NCI-H1105 treated with DMSO at 0.1 percent for 48 hours (cell line): Measurements from ENCODE around the gene THOP1.
"Not testable (repeated sequence)": the region's sequence is repeated elsewhere in the genome, so short reads cannot be mapped to it uniquely, and the experiment has no call there.

Source experiments
- DNase-seq: peaks from one replicate; lab custom pipeline; 2025; lab: John Stamatoyannopoulos, UW

The THOP1 gene

GRCh38 chr19:2782936-2783780, 2.1 kb upstream of the THOP1 start, which contains the start of gene SGTA:
TSS of gene SGTA (minus strand) at chr19:2783273. CDS start at chr19:2769068, 14,205 bp downstream.
- DNase-seq = peak; percentile 99

- no peak for DNase-seq
Measured at GRCh38 chr19:2783781-2784145, 1.5 kb upstream of the THOP1 start.

DNA sequence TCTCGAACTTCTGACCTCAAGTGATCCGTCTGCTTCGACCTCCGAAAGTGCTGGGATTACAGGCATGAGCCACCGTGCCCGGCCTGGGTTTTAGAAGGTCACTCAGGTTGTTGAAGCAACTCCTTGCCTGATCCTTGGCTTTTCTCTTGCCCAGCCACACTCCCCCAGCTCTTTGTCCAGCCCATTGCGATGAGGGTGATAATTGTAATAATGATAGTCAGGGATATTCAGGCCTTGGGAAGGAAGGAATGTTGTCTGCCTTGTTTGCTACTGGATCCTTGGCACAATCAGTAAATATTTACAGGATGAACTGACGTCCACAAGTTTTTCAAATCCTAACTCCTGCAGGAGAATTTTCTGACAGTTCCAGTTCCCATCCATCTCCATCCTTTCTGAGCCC, 1.8 kb downstream of the THOP1 start:
- no peak for DNase-seq

GRCh38 chr19:2788237-2788636, 2.9 kb downstream of the THOP1 start:
- DNase-seq = no peak

DNA sequence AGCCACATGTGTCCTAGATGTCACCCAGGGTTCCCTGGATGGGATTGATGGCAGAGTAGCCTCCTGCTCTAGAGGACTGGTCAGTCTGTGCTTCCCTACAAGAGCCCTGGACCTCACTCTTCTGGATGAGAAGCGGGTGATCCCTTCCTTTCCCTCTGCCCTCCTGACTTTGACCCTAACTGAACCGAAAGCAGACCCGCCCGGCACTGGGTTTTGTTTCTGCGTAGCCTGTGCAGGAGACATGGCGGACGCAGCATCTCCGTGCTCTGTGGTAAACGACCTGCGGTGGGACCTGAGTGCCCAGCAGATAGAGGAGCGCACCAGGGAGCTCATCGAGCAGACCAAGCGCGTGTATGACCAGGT, 4.9 kb downstream of the THOP1 start:
- DNase-seq = no peak

DNA sequence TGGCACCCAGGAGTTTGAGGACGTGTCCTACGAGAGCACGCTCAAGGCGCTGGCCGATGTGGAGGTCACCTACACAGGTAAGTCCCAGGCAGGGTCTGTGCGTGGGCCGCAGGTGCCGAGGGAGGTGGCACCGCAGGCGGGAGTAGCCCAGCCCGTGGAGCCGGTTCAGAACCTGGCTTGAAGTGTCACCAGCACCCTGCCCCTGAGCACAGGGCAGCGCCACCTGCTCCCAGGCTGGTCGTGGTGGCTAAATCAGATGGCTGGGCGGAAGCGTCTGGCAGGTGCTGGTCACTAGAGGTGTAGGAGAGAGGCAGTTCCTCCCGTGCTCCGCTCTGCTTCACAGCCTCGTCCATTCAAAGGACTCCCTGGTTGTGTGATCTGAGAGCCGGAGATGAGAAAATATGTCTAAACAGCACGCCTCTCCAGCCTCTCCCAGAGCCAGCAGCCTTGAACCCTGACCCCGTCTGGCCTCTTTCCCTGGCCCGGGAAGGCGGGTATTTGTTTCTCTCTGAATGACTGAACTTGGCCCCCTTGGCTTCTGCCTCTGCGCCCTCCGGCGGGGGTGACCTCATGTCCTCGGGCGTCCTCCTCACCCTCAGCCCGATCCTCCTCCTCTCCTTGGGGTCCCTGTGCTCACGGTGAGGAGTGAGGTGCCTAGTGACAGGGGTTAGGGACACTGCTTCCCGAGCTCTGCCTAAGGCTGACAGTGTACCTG, 5.4 kb downstream of the THOP1 start:
- no peak for DNase-seq

DNA sequence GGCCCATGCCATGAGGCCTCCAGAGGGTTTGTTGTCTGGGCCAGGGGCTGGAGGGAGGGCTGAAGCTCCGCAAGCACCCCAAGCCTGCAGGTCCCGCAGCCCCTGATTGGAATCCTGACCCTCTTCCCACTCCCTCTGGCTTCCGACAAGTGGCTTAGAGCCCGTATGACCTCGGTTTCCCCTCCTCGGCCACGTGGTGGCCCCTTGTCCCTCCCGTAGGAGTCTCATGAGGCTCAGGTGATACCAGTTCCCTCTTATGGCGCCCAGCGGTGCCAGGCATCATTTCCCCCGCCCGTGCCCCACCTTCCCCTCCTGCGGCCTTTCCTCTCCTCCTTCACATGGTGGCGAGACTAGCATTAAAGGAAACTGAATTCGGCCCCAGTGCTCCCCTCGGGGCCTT, 6.1 kb downstream of the THOP1 start:
- no peak for DNase-seq

- no peak for DNase-seq
Measured at GRCh38 chr19:2791876-2792275, 6.6 kb downstream of the THOP1 start.

- DNase-seq = not testable (repeated sequence)
Measured at GRCh38 chr19:2792666-2793065, 7.4 kb downstream of the THOP1 start.

GRCh38 chr19:2793126-2793525, 7.8 kb downstream of the THOP1 start:
- DNase-seq = no peak

GRCh38 chr19:2793577-2793976, 8.3 kb downstream of the THOP1 start:
- DNase-seq = no peak

DNA sequence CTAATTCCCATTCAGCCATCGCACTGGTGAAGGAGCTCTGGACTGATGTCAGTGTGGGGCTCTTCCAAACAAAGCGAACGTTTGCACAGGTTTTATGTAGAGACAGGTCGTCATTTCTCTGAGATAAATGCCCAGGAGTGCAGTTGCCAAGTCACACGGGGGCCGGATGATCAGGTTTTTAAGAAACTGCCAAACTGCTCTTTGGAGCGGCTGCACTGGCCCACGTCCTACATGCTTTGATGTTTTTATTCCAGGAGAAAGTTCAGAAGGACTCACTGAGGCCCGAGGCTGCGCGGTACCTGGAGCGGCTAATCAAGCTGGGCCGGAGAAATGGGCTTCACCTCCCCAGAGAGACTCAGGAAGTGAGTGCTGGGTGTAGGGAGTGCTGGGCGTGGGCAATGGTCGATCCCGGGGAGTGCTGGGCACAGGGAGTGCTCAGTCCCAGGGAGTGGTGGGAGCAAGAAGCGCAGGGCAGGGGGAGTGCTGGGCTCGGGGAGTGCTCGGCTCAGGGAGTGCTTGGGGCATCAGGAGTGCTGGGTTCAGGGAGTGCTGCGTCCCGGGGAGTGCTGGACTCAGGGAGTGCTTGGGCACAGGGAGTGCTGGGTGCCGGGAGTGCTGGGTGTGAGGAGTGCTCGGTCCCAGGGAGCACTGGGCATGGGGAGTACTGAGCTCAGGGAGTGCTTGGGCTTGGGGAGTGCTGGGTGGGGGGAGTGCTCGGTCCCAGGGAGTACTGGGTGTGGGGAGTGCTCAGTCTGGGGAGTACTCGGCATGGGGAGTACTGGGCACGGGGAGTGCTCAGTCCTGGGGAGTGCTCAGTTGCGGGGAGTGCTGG, 10.7 kb downstream of the THOP1 start:
- no peak for DNase-seq

GRCh38 chr19:2796659-2797266, 11.5 kb downstream of the THOP1 start:
- no peak for DNase-seq

DNA sequence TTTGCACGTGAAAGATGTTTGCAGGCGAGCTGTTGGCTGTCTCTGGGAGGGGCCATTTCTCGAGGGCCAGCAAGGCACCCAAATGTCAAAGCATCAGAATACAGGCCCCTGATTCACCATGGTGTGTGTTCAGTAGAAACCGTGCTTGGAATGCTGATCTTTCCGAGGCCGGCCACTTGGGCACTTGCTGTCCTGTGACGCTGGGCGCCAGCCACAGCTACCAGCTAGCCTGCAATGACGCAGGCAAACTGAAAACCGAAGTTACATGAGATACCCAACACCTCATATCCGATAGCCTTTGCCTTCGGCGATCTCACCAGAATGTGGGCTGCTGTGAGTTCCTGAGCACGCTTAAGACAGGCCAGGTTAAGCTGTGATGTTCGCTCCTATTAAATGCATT, 12.0 kb downstream of the THOP1 start:
- no peak for DNase-seq

- DNase-seq = no peak
Measured at GRCh38 chr19:2798158-2798685, 12.9 kb downstream of the THOP1 start.

DNA sequence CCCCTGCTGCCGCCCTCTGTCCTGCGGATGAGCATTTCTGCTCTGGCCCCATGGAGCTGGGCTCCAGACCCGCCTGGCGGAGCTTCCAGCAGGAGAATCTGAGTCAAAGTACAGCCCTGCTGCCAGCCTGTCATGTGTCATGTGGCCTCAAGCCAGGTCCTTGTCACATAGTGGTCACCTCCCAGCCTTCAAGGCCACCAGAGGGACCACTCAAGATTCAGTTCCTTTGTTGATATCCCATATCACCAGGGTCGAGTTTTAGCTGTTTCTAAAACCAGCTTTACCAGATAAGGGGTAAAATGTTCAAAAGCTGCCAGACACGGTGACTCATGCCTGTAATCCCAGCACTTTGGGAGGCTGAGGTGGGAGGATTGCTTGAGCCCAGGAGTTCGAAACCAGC, 13.4 kb downstream of the THOP1 start:
- no peak for DNase-seq

- no peak for DNase-seq
Measured at GRCh38 chr19:2799273-2800020, 14.1 kb downstream of the THOP1 start.

DNA sequence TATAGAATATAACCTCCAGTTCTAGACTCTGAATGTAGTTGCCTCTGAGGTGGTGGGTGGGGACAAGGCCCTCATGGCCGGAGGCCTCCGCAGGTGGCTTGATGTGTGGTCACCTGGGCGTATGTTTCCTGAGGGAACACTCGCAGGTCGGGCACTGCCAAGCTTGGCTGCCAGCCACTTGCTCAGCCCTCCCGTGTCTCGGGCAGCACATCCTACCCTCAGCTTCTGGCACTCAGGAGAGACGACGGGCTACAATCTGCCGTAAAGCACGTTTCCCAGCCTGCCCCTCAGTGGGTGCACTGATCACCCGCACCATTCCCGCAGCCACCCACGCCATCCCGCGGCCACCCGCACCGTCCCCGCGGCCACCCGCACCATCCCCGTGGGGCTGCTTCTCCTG, 15.2 kb downstream of the THOP1 start:
- no peak for DNase-seq

- DNase-seq = no peak
Measured at GRCh38 chr19:2802826-2803225, 17.5 kb downstream of the THOP1 start.

DNA sequence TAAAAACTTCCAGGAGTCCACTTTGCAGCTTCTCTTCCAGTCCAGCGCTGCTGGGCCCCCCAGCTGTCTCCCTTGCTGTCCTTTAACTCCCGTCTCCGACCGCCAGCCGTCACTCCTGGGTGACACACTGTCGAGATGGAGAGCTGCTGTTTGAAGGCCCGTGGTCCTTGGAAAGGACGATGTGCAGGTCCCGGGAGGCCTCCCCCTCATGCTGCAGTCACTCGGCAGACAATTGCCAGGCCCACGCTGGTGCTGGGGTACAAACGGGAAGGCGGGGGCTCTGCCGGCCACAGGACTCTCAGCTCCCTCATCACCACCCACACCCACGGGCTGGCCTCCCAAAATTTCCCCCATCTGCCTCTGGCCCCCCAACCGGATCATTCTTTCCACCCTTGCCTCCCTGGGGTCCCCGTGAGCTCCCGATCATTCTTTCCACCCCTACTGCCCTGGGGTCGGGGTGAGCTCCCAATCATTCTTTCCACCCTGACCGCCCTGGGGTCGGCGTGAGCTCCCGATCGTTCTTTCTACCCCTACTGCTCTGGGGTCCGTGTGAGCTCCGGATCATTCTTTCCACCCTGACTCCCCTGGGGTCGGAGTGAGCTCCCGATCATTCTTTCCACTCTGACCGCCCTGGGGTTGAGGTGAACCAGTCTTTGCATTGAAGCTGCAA, 18.3 kb downstream of the THOP1 start:
- DNase-seq = no peak
